ENCODE results near the gene ADRA1B. TPM values are rescaled to one million over a fixed set of nuclear protein-coding genes. Genes with fewer than 3 reads are reported as not detected.

Gene ADRA1B
- total and polyA plus RNA-seq, 2 donors from 2014 or later: 1.6 to 2.3 TPM

DNA sequence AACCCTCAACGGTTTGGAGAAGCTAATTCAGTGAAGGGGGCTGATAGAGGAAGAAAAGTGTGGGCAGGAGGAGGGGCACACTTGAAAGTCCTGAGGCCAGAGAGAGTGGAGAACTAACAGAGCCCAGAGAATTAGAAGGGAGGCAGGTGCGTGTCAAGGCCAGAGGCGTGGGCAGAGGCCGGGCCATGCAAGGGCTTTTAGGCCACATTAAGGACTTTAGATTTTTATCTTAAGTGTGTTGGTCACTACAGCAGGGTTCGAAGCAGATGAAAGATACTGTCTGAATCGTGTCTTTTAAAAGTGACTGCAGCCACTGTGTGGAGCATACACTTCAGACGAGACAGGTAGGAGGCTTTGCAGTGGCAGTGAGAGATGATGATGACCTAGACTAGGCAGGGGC, 6.7 kb downstream of the ADRA1B start:
- Histone ChIP-seq H3K4me3 (ENCODE audit: low read length in 3 of 3) (no peak overlapping the region), H3K4me1 (ENCODE audit: control insufficient read depth in 2 of 3, insufficient read depth in 2 of 3, low read depth in 1 of 3, low read length in 3 of 3) (peaks cover 3 to 5% (median 3%) of the 10 kb centered on the region in 3 donors), H3K27ac (ENCODE audit: low read depth in 2 of 2, low read length in 2 of 2) (no peak overlapping the region), H3K9me3 (ENCODE audit: control insufficient read depth in 2 of 3, insufficient read depth in 1 of 3, low read length in 3 of 3) (no peaks in the 10 kb centered on the region), H3K27me3 (ENCODE audit: control insufficient read depth, insufficient read depth, low read length) (peaks cover 2% of the 10 kb centered on the region), H3K9ac (ENCODE audit: low read length in 3 of 3) (no peak overlapping the region), H3K36me3 (ENCODE audit: control insufficient read depth in 2 of 3, insufficient read depth in 3 of 3, low read length in 3 of 3) (no peaks in the 10 kb centered on the region)
- intact Hi-C loops (cut with DNase I): no loop called here
- FAIRE-seq (no peak), DNase-seq (no peak)
- no peak for TF ChIP-seq CTCF (IDR thresholded peaks at IDR 0.05; ENCODE audit: borderline replicate concordance, extremely low read depth, insufficient read depth)

- H3K4me3 ChIP-seq (ENCODE audit: low read length in 3 of 3): no peak overlapping the region
- H3K36me3 ChIP-seq (ENCODE audit: control insufficient read depth in 2 of 3, insufficient read depth in 3 of 3, low read length in 3 of 3): no peaks in the 10 kb centered on the region
- H3K9ac ChIP-seq (ENCODE audit: low read length in 3 of 3): no peak overlapping the region
- TF ChIP-seq CTCF (IDR thresholded peaks at IDR 0.05; ENCODE audit: borderline replicate concordance, extremely low read depth, insufficient read depth): no peak
- peaks cover 0 to 3% (median 0%) of the 10 kb centered on the region in 3 donors for H3K4me1 ChIP-seq (ENCODE audit: control insufficient read depth in 2 of 3, insufficient read depth in 2 of 3, low read depth in 1 of 3, low read length in 3 of 3)
- no peaks in the 10 kb centered on the region for H3K9me3 ChIP-seq (ENCODE audit: control insufficient read depth in 2 of 3, insufficient read depth in 1 of 3, low read length in 3 of 3)
- intact Hi-C loops (cut with DNase I): no loop called here
- FAIRE-seq: no peak
- peak in 2 of 5 donors; percentile 43 to 87 for DNase-seq
- H3K27me3 ChIP-seq (ENCODE audit: control insufficient read depth, insufficient read depth, low read length): peaks cover 2% of the 10 kb centered on the region
- no peak overlapping the region for H3K27ac ChIP-seq (ENCODE audit: low read depth in 2 of 2, low read length in 2 of 2)
These were observed 12.0 kb downstream of the ADRA1B start for GRCh38 chr5:159928122-159928909.

DNA sequence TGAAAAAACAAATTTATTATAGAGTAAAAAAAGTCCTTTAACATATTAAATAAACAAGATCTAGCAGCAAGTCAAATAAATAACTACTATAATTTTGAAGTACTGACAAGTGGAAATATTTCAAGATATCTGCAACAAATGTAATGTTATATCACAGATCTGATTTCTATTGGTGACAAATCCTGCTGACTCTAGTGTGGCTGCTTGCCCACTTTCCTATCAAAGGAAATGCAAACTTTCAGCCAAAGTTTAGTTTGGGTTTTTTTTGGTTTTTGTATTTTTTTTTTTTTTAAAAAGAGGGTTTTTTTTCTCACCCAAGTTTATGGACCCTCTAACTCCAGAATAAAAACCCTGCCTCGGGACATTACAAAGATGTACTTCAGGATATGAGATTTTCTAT, 12.9 kb downstream of the ADRA1B start:
- DNase-seq (peak in 1 of 5 donors; percentile 36), FAIRE-seq (no peak)
- intact Hi-C loops (cut with DNase I): no loop called here
- H3K4me1 ChIP-seq (ENCODE audit: control insufficient read depth in 2 of 3, insufficient read depth in 2 of 3, low read depth in 1 of 3, low read length in 3 of 3): peaks cover 0 to 3% (median 0%) of the 10 kb centered on the region in 3 donors
- no peaks in the 10 kb centered on the region for H3K9me3 ChIP-seq (ENCODE audit: control insufficient read depth in 2 of 3, insufficient read depth in 1 of 3, low read length in 3 of 3)
- H3K36me3 ChIP-seq (ENCODE audit: control insufficient read depth in 2 of 3, insufficient read depth in 3 of 3, low read length in 3 of 3): no peaks in the 10 kb centered on the region
- no peak overlapping the region for H3K9ac ChIP-seq (ENCODE audit: low read length in 3 of 3)
- TF ChIP-seq CTCF (IDR thresholded peaks at IDR 0.05; ENCODE audit: borderline replicate concordance, extremely low read depth, insufficient read depth): no peak
- H3K27ac ChIP-seq (ENCODE audit: low read depth in 2 of 2, low read length in 2 of 2): no peak overlapping the region
- H3K27me3 ChIP-seq (ENCODE audit: control insufficient read depth, insufficient read depth, low read length): no peaks in the 10 kb centered on the region
- H3K4me3 ChIP-seq (ENCODE audit: low read length in 3 of 3): no peak overlapping the region
